ENCODE data around the gene SLC6A3. TPM values are rescaled to one million over a fixed set of nuclear protein-coding genes. Genes with fewer than 3 reads are reported as not detected.

SLC6A3 gene
- total RNA-seq, 4 donors from 2014 or later = 0.07 to 0.15 TPM; not detected in 2

GRCh38 chr5:1357946-1358725, 87.1 kb downstream of the SLC6A3 start:
- intact Hi-C loops (cut with DNase I; ENCODE audit: low total_unique reads) = no loop called here

GRCh38 chr5:1356873-1357787, 88.1 kb downstream of the SLC6A3 start:
- no peak overlapping the region for H3K4me3 ChIP-seq
- no peaks in the 10 kb centered on the region for H3K36me3 ChIP-seq
- H3K27me3 ChIP-seq = no peaks in the 10 kb centered on the region
- intact Hi-C loops (cut with DNase I; ENCODE audit: low total_unique reads) = no loop called here
- no peaks in the 10 kb centered on the region for H3K4me1 ChIP-seq
- no peak for DNase-seq
- TF ChIP-seq POLR2A (IDR thresholded peaks at IDR 0.05) (no peak), CTCF (IDR thresholded peaks at IDR 0.05) (no peak)
- no peak overlapping the region for H3K27ac ChIP-seq
- H3K9me3 ChIP-seq = no peaks in the 10 kb centered on the region

More at GRCh38 chr5:1357946-1358725, 87.1 kb downstream of the SLC6A3 start:
- Histone ChIP-seq H3K9me3 (no peaks in the 10 kb centered on the region), H3K27ac (no peak overlapping the region), H3K36me3 (no peaks in the 10 kb centered on the region), H3K4me3 (no peak overlapping the region), H3K27me3 (no peaks in the 10 kb centered on the region), H3K4me1 (no peaks in the 10 kb centered on the region)
- no peak for DNase-seq
- no peak for TF ChIP-seq POLR2A (IDR thresholded peaks at IDR 0.05)
- no peak for TF ChIP-seq CTCF (IDR thresholded peaks at IDR 0.05)

- TF ChIP-seq CTCF (IDR thresholded peaks at IDR 0.05) (no peak), POLR2A (IDR thresholded peaks at IDR 0.05) (no peak)
- Histone ChIP-seq H3K36me3 (no peaks in the 10 kb centered on the region), H3K27me3 (no peaks in the 10 kb centered on the region), H3K9me3 (no peaks in the 10 kb centered on the region), H3K27ac (no peak overlapping the region), H3K4me1 (no peaks in the 10 kb centered on the region), H3K4me3 (no peak overlapping the region)
- DNase-seq = no peak
- intact Hi-C loops (cut with DNase I; ENCODE audit: low total_unique reads) = no loop called here
These were observed 90.7 kb downstream of the SLC6A3 start for GRCh38 chr5:1354576-1354975.

- Histone ChIP-seq H3K4me3 (no peak overlapping the region), H3K4me1 (no peaks in the 10 kb centered on the region), H3K27me3 (no peaks in the 10 kb centered on the region), H3K9me3 (no peaks in the 10 kb centered on the region), H3K36me3 (no peaks in the 10 kb centered on the region), H3K27ac (no peak overlapping the region)
- TF ChIP-seq POLR2A (IDR thresholded peaks at IDR 0.05) = no peak
- no peak for TF ChIP-seq CTCF (IDR thresholded peaks at IDR 0.05)
- intact Hi-C loops (cut with DNase I; ENCODE audit: low total_unique reads) = no loop called here
- DNase-seq = no peak
These were observed 92.7 kb downstream of the SLC6A3 start for GRCh38 chr5:1352231-1353219.

All from uterus (tissue), 4 donors.